WTC11 (cell line): ENCODE measurements around the gene SLIRP. TPM values are rescaled to one million over a fixed set of nuclear protein-coding genes. Genes with fewer than 3 reads are reported as not detected.

ENCODE experiments used
- ATAC-seq: fragments of 200-7000 bp; cut with Tn5 transposase; 2 replicates; pipeline ENCODE4 v1.10.0; 2021; ENCODE audit warnings: mild to moderate bottlenecking, moderate library complexity
- CTCF ChIA-PET: fragments of 300-600 bp; sonication (Branson Sonifier 250); formaldehyde crosslinking; loops from one replicate; lab custom pipeline; 2021; ENCODE audit warnings: antibody characterized with exemption; lab: Charles Lee
- POLR2A ChIA-PET: fragments of 350-600 bp; sonication (Branson Sonifier 250); formaldehyde crosslinking; loops from one replicate; lab custom pipeline; 2021; ENCODE audit warnings: antibody characterized with exemption; lab: Charles Lee
- DNase-seq: peaks from one replicate; pipeline ENCODE4 v3.0.0; 2021; ENCODE audit warnings: low spot score
- H3K27ac Mint-ChIP-seq: 2 replicates; pipeline ENCODE4 v1.8.0; 2021; ENCODE audit warnings: mixed read lengths
- H3K27me3 Mint-ChIP-seq: 2 replicates; pipeline ENCODE4 v1.8.0; 2021; ENCODE audit warnings: low read depth, mild to moderate bottlenecking, moderate library complexity, mixed read lengths
- H3K36me3 Mint-ChIP-seq: 2 replicates; pipeline ENCODE4 v1.8.0; 2021; ENCODE audit warnings: mixed read lengths
- H3K4me1 Mint-ChIP-seq: 2 replicates; pipeline ENCODE4 v1.8.0; 2022; ENCODE audit warnings: mixed read lengths
- H3K4me3 Mint-ChIP-seq: 2 replicates; pipeline ENCODE4 v1.8.0; 2021; ENCODE audit warnings: mild to moderate bottlenecking, moderate library complexity, mixed read lengths
- H3K9me3 Mint-ChIP-seq: 2 replicates; pipeline ENCODE4 v1.8.0; 2021; ENCODE audit warnings: mixed read lengths
- CREB1 ChIP-seq: sonication (generic); formaldehyde crosslinking; IDR thresholded peaks from 2 replicates; pipeline ENCODE4 v1.8.0; 2023; ENCODE audit warnings: mild to moderate bottlenecking, missing genetic modification reagents
- E2F4 ChIP-seq: sonication (generic); formaldehyde crosslinking; IDR thresholded peaks from 2 replicates; pipeline ENCODE4 v1.8.1; 2022; ENCODE audit warnings: low read depth, mild to moderate bottlenecking, moderate library complexity, missing genetic modification reagents, borderline replicate concordance
- FOXK1 ChIP-seq: sonication (generic); formaldehyde crosslinking; IDR thresholded peaks from 2 replicates; pipeline ENCODE4 v1.8.0; 2022; ENCODE audit warnings: mild to moderate bottlenecking, moderate library complexity, missing genetic modification reagents
- JAZF1 ChIP-seq: fragments of 250-450 bp; sonication (Bioruptor Pico); IDR thresholded peaks from 2 replicates; pipeline ENCODE4 v1.9.0; 2021; ENCODE audit warnings: moderate library complexity, mild to moderate bottlenecking, inconsistent platforms
- NR2C2 ChIP-seq: sonication (generic); formaldehyde crosslinking; IDR thresholded peaks from 2 replicates; pipeline ENCODE4 v1.8.0; 2022; ENCODE audit warnings: mild to moderate bottlenecking, missing genetic modification reagents
- PRDM15 ChIP-seq: sonication (generic); formaldehyde crosslinking; IDR thresholded peaks from 2 replicates; pipeline ENCODE4 v1.8.0; 2022; ENCODE audit warnings: missing genetic modification reagents
- SOX15 ChIP-seq: fragments of 250-450 bp; sonication (Bioruptor Pico); IDR thresholded peaks from 2 replicates; pipeline ENCODE4 v1.9.0; 2021; ENCODE audit warnings: mild to moderate bottlenecking
- TP53 ChIP-seq: sonication (generic); formaldehyde crosslinking; IDR thresholded peaks from 2 replicates; pipeline ENCODE4 v1.8.1; 2023; ENCODE audit warnings: mild to moderate bottlenecking, missing genetic modification reagents
- ZNF121 ChIP-seq: sonication (generic); formaldehyde crosslinking; IDR thresholded peaks from 2 replicates; pipeline ENCODE4 v1.8.0; 2023; ENCODE audit warnings: missing genetic modification reagents
- ZNF317 ChIP-seq: sonication (generic); formaldehyde crosslinking; IDR thresholded peaks from 2 replicates; pipeline ENCODE4 v1.8.1; 2023; ENCODE audit warnings: low read depth, mild to moderate bottlenecking, moderate library complexity, missing genetic modification reagents, borderline replicate concordance
- ZNF671 ChIP-seq: fragments of 250-450 bp; sonication (Bioruptor Pico); IDR thresholded peaks from 2 replicates; pipeline ENCODE4 v1.8.0; 2021; ENCODE audit warnings: mild to moderate bottlenecking
- total RNA-seq: library from RNA; stranded (reverse); gene quantifications from 3 replicates; pipeline ENCODE4 v1.2.3, GENCODE V29; 2021
- TF ChIP-seq, protein P1 (sequence below): sonication (generic); formaldehyde crosslinking; IDR thresholded peaks from 2 replicates; pipeline ENCODE4 v1.8.1; 2022; ENCODE audit warnings: mild to moderate bottlenecking, missing genetic modification reagents, moderate library complexity, borderline replicate concordance
- TF ChIP-seq, protein P2 (sequence below): sonication (generic); formaldehyde crosslinking; IDR thresholded peaks from 2 replicates; pipeline ENCODE4 v1.8.0; 2023; ENCODE audit warnings: mild to moderate bottlenecking, missing genetic modification reagents
- TF ChIP-seq, protein P3 (sequence below): fragments of 200-600 bp; IDR thresholded peaks from 2 replicates; pipeline ENCODE4 v1.8.0; 2022; ENCODE audit warnings: antibody characterized with exemption
- TF ChIP-seq, protein P4 (sequence below): sonication (generic); formaldehyde crosslinking; IDR thresholded peaks from 2 replicates; pipeline ENCODE4 v1.8.0; 2023; ENCODE audit warnings: missing genetic modification reagents, mild to moderate bottlenecking, borderline replicate concordance
- TF ChIP-seq, protein P5 (sequence below): fragments of 250-450 bp; sonication (Bioruptor Pico); conservative IDR thresholded peaks from 2 replicates; pipeline ENCODE4 v1.9.0; 2021; ENCODE audit warnings: mild to moderate bottlenecking

The SLIRP gene
- total RNA-seq, 1 experiment from 2014 or later: 377 TPM

GRCh38 chr14:77681196-77682157 lies 26.4 kb upstream of the SLIRP start:
- CTCF ChIA-PET: no interaction called here
- H3K36me3 Mint-ChIP-seq: peaks cover 7% of the 10 kb centered on the region
- TF ChIP-seq FOXK1 (CRISPR knock-in tag): no peak
- TF ChIP-seq, protein P1, sequence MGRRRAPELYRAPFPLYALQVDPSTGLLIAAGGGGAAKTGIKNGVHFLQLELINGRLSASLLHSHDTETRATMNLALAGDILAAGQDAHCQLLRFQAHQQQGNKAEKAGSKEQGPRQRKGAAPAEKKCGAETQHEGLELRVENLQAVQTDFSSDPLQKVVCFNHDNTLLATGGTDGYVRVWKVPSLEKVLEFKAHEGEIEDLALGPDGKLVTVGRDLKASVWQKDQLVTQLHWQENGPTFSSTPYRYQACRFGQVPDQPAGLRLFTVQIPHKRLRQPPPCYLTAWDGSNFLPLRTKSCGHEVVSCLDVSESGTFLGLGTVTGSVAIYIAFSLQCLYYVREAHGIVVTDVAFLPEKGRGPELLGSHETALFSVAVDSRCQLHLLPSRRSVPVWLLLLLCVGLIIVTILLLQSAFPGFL (CRISPR knock-in tag): no peak
- H3K9me3 Mint-ChIP-seq: no peaks in the 10 kb centered on the region
- no peak overlapping the region for H3K4me3 Mint-ChIP-seq
- no peaks in the 10 kb centered on the region for H3K27me3 Mint-ChIP-seq
- no peak overlapping the region for H3K27ac Mint-ChIP-seq
- H3K4me1 Mint-ChIP-seq: no peaks in the 10 kb centered on the region
- DNase-seq: no peak
- POLR2A ChIA-PET: no interaction called here
- no peak for ATAC-seq

GRCh38 chr14:77682158-77682553 lies 25.7 kb upstream of the SLIRP start:
- ATAC-seq: no peak
- TF ChIP-seq NR2C2 (CRISPR knock-in tag): no peak
- no peak for TF ChIP-seq TP53
- TF ChIP-seq, protein P2, sequence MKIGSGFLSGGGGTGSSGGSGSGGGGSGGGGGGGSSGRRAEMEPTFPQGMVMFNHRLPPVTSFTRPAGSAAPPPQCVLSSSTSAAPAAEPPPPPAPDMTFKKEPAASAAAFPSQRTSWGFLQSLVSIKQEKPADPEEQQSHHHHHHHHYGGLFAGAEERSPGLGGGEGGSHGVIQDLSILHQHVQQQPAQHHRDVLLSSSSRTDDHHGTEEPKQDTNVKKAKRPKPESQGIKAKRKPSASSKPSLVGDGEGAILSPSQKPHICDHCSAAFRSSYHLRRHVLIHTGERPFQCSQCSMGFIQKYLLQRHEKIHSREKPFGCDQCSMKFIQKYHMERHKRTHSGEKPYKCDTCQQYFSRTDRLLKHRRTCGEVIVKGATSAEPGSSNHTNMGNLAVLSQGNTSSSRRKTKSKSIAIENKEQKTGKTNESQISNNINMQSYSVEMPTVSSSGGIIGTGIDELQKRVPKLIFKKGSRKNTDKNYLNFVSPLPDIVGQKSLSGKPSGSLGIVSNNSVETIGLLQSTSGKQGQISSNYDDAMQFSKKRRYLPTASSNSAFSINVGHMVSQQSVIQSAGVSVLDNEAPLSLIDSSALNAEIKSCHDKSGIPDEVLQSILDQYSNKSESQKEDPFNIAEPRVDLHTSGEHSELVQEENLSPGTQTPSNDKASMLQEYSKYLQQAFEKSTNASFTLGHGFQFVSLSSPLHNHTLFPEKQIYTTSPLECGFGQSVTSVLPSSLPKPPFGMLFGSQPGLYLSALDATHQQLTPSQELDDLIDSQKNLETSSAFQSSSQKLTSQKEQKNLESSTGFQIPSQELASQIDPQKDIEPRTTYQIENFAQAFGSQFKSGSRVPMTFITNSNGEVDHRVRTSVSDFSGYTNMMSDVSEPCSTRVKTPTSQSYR (CRISPR knock-in tag): no peak
- TF ChIP-seq, protein P3, sequence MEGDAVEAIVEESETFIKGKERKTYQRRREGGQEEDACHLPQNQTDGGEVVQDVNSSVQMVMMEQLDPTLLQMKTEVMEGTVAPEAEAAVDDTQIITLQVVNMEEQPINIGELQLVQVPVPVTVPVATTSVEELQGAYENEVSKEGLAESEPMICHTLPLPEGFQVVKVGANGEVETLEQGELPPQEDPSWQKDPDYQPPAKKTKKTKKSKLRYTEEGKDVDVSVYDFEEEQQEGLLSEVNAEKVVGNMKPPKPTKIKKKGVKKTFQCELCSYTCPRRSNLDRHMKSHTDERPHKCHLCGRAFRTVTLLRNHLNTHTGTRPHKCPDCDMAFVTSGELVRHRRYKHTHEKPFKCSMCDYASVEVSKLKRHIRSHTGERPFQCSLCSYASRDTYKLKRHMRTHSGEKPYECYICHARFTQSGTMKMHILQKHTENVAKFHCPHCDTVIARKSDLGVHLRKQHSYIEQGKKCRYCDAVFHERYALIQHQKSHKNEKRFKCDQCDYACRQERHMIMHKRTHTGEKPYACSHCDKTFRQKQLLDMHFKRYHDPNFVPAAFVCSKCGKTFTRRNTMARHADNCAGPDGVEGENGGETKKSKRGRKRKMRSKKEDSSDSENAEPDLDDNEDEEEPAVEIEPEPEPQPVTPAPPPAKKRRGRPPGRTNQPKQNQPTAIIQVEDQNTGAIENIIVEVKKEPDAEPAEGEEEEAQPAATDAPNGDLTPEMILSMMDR: no peak
- no peak for TF ChIP-seq E2F4 (CRISPR knock-in tag)
- TF ChIP-seq CREB1 (CRISPR knock-in tag): no peak
- TF ChIP-seq SOX15 (CRISPR knock-in tag): no peak
- TF ChIP-seq ZNF317 (CRISPR knock-in tag): no peak
- no peak for TF ChIP-seq PRDM15
- TF ChIP-seq, protein P4, sequence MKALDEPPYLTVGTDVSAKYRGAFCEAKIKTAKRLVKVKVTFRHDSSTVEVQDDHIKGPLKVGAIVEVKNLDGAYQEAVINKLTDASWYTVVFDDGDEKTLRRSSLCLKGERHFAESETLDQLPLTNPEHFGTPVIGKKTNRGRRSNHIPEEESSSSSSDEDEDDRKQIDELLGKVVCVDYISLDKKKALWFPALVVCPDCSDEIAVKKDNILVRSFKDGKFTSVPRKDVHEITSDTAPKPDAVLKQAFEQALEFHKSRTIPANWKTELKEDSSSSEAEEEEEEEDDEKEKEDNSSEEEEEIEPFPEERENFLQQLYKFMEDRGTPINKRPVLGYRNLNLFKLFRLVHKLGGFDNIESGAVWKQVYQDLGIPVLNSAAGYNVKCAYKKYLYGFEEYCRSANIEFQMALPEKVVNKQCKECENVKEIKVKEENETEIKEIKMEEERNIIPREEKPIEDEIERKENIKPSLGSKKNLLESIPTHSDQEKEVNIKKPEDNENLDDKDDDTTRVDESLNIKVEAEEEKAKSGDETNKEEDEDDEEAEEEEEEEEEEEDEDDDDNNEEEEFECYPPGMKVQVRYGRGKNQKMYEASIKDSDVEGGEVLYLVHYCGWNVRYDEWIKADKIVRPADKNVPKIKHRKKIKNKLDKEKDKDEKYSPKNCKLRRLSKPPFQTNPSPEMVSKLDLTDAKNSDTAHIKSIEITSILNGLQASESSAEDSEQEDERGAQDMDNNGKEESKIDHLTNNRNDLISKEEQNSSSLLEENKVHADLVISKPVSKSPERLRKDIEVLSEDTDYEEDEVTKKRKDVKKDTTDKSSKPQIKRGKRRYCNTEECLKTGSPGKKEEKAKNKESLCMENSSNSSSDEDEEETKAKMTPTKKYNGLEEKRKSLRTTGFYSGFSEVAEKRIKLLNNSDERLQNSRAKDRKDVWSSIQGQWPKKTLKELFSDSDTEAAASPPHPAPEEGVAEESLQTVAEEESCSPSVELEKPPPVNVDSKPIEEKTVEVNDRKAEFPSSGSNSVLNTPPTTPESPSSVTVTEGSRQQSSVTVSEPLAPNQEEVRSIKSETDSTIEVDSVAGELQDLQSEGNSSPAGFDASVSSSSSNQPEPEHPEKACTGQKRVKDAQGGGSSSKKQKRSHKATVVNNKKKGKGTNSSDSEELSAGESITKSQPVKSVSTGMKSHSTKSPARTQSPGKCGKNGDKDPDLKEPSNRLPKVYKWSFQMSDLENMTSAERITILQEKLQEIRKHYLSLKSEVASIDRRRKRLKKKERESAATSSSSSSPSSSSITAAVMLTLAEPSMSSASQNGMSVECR (CRISPR knock-in tag): no peak
- TF ChIP-seq JAZF1 (CRISPR knock-in tag): no peak
- TF ChIP-seq, protein P5, sequence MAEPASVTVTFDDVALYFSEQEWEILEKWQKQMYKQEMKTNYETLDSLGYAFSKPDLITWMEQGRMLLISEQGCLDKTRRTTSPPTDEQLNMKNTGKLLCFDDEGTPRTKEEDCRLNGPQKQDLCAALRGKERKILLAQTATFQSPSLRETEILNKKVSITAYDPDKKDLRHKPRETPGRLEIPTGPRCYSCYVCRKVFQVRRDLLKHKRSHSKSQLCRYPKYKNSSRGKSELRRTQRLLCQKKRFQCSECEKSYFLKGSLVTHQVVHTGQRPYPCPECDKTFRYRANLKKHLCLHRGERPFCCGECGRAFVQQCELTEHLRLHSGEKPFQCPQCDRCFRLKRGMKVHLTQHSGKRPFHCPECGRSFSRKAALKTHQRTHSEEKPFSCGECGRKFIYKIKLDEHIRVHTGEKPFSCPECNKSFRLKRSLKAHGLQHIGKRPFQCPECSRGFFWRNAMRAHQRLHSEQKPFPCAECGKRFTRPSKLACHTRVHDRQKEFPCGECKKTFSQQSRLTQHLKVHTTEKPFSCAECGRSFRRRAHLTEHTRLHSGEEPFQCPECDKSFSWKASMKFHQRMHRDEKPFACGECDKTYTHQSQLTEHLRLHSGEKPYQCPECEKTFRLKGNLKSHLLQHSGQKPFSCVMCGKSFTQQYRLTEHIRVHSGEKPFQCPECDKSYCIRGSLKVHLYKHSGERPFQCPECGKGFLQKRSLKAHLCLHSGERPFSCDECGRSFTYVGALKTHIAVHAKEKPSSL (CRISPR knock-in tag): no peak
- TF ChIP-seq ZNF121: no peak
- no peak for TF ChIP-seq ZNF671

More at GRCh38 chr14:77682158-77682553, 25.7 kb upstream of the SLIRP start:
- DNase-seq: no peak
- Mint-ChIP-seq H3K27me3 (no peaks in the 10 kb centered on the region), H3K4me3 (no peak overlapping the region), H3K9me3 (no peaks in the 10 kb centered on the region), H3K4me1 (no peaks in the 10 kb centered on the region), H3K36me3 (peaks cover 7% of the 10 kb centered on the region), H3K27ac (no peak overlapping the region)
- CTCF ChIA-PET: no interaction called here
- POLR2A ChIA-PET: no interaction called here
